ENCODE data around the gene UBB.

UBB gene

GRCh38 chr17:16380640-16381495, at the start of gene UBB:
TSS of gene UBB (plus strand) at chr17:16381091. CDS start at chr17:16381908, 817 bp downstream.
- DNase-seq (ENCODE audit: low read depth) = peak; percentile 98

DNA sequence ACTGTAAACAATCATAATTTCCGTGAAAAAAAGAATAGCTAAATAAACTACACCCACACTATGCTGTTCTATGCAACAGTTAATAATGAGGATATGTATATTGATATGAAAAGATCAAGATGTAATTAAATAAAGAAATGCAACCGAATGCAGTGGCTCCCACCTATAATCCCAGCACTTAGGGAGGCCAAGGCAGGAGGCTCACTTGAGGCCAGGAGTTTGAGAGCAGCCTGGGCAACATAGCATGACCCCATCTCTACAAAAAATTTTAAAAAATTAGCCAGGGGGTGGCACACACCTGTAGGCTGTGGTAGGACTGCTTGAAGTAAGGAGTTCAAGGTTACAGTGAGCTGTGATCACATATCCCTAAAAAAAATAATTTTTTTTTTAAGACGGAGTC, 42.5 kb upstream of the UBB start:
- DNase-seq (ENCODE audit: low read depth) = no peak

DNA sequence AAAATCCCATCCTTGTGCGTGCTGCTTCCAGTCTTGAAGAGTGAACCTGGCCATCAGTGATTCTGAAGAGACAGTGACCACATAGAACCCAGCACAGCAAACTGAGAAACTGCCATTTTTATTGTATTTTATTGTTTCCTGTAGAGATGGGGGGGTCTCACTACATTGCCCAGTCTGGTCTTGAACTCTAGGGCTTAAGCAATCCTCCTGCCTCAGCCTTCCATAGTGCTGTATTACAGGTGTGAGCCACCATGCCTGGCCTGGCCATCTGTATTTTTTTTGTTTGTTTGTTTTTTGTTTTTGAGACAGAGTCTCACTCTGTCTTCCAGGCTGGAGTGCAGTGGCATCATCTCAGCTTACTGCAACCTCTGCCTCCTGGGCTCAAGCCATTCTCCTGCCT, 41.5 kb upstream of the UBB start:
- DNase-seq (ENCODE audit: low read depth) = no peak

DNA sequence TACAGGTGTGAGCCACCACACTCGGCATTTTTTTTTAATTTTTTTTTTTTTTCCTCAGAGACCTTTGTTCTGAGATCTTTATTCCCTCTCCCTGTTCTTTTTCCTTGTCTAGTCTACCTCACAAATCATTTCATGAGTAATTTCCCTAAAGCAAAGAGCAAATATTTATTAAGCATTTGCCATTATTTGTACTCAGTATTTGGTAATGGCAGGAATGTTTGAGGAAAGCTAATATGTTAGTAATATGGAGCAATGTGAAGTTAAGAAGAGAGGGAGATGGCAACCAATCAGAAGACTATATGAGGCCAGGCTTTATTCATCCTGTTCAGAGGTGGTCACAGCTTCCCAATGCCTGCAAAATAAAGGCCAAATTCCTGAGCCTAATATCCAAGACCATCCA, 40.9 kb upstream of the UBB start:
- no peak for DNase-seq (ENCODE audit: low read depth)

DNA sequence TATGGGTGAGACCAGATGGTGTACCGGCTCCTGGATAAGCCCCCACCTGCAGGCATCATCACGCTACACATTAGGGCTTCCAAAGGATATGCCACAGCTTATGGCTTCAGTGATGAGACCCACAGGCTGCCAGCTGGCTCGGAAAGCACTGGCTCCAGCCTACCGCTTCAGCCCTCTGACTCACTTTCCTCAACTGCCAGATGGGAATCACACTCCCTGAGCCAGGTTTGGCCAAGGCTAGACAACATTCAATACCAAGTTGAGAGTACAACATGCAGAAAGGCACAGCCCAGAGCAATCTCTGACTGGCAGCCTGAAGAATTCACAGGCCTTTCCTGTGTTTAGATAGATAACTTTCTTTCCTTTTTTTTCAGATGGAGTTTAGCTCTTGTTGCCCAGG, 37.9 kb upstream of the UBB start:
- no peak for DNase-seq (ENCODE audit: low read depth)

DNA sequence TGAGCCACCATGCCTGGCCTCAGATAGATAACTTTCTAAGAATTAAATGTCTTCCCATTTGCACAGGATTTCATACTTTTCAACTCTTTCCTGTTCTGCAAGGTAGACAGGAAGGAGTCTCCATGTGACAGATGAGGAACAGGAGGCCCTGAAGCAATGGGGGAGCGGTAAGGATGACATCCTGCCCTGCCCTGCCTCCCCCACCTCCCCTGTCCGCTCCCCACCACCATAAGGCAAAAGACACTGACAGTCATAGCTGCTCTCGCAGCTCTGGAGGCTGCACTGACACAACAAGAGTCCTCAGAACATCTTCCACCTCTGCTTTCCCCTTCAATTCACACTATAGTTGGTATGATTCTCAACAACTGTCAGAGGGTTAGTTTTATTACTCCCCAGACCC, 37.3 kb upstream of the UBB start:
- no peak for DNase-seq (ENCODE audit: low read depth)

DNA sequence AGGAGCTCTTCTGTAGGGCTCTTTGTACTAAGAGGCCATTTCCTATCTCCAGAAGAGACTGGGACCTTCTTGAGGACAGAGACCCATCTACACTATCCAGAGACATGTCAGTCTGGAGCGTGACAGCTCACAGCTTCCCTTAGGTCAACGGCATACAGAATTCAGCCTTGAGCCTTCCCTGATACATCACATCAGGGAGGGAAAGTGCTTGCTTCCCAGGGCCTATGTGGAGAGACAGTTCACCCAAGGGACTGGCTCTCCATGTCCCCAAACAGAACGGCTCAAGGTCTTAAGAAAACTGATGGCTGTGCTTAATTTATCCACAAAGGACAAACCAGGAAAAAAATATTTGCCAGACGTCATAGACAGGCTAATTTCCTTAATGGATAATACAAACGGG, 35.3 kb upstream of the UBB start:
- DNase-seq (ENCODE audit: low read depth) = no peak

DNA sequence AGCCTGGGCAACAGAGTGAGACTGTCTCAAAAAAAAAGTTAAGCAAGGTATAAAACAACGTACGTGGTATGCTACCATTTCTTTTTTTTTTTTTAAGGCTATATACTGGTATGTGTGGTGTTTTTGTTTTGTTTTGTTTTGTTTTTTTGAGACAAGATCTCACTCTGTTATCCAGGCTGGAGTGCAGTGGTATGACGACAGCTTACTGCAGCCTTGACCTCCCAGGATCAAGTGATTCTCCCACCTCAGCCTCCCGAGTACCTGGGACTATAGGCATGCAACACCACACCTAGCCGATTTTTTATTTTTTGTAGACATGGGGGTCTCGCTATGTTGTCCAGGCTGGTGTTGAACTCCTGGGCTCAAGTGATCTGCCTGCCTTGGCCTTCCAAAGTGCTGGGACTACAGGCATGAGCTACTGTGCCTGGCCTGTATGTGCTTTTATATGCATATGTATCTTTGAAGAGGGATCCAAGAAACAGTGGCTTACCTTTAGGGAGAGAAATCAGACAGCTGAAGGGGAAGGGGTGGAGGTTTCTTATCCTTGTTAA, 34.1 kb upstream of the UBB start:
- DNase-seq (ENCODE audit: low read depth) = no peak

- no peak for DNase-seq (ENCODE audit: low read depth)
These were observed 32.3 kb upstream of the UBB start for GRCh38 chr17:16348586-16348985.

- no peak for DNase-seq (ENCODE audit: low read depth)
These were observed 31.5 kb upstream of the UBB start for GRCh38 chr17:16349431-16349830.

DNA sequence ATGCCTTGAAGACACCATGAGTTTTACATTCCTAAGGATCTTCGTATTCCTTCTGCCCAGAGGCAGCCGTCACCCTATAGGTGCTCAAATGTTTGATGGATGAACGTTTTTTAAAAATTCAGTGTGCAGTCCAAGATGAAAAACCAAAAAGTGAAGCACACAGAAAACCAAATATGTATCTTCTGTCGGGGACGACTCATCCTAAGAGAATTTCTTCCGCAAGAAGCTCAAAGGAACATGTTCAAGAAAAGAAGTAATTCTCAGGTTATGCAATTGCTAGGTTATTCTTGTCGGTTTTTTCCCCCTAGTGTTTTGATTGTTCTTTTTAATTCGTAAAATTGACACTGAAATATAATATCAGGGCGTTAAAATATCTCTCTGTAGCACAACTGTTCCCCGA, 29.1 kb upstream of the UBB start:
- DNase-seq (ENCODE audit: low read depth) = no peak

DNA sequence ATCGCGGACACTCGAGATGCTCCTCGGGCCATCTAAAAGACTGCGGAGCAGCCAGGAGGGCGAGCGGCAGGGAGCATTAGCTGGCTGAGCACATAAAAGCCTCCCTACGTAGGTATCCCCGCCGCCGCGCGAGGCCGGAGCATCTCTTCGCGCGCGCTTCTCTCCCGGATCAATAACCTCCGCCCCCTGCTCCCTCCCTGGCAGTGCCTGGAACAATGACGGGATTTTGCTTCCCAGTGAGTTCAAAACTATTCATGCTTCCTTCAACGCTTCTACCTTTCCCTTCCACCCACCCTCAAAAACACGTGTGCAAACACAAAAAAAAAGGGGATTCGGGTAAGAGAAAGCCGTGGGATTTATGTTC, 28.6 kb upstream of the UBB start:
- no peak for DNase-seq (ENCODE audit: low read depth)

DNA sequence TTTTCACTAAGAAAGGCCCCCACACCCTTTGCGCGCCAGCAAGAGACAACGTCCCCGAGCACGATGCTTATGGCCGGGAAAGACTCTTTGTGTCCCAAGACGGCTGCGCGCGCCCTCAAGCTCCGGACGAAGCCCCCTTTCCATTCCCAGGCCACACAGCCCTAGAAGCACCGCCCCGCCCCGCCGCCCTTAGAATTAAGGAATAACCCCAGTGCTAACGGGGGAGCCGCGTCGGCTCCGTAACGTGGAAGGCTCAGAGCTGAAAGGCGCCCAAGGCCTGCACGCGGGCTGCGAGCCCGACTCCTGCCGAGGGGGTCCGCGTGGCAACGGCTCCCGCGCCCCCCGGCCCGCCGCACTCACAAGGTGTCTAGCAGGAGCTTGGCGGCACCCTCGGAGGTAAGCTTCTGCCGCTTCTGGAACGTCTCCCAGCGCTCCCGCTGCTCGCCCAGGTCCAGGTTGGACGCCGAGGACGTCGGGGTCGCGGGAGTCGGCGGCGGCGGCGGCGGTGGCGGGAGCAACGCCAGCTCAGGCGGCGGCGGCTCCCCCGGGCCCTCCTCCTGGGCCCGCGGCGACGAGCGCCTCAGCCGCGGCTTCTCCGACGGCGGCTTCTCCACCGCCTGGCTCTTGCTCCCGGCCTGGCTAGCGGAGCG, 28.1 kb upstream of the UBB start:
- DNase-seq (ENCODE audit: low read depth) = no peak

- DNase-seq (ENCODE audit: low read depth) = peak; percentile 27
These were observed 27.3 kb upstream of the UBB start, which contains the start of gene CENPV for GRCh38 chr17:16353317-16354174. TSS of gene CENPV (minus strand) at chr17:16353469. CDS start at chr17:16353436, 33 bp downstream.

DNA sequence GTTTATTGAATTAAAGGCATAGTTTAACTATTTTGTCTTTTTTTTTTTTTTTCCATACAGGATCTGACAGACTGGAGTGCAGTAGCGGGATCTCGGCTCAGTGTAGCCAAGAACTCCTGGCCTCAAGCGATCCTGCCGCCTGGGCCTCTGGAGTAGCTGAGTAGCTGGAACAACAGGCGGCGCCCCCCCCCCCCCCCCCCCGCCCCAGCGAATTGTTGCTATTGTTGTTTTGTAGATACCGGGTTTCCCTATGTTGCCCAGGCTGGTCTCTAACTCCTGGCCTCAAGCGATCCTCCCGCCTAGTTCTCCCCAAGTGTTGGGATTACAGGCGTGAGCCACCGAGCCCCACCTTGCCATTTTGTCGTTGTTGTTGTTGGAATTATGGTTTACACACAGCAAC, 26.3 kb upstream of the UBB start:
- DNase-seq (ENCODE audit: low read depth) = no peak

DNA sequence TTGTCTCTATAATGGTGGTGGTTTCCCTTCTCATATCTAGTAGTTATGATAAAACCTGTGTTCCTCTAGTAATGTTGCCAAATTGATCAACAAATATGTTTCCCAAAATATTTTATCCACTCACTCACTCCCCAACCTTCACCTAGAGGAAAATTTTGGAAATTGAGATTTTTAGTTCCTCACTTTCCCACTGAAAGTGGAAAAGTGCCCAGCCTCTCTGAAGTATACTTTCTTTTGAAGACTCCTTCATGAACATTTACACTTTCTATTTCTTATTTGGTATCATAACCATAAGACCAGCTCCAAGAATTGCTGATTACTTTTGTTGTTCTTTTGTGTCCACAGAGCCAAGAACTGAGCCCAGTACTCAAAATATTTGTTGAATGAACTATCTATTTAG, 22.5 kb upstream of the UBB start:
- no peak for DNase-seq (ENCODE audit: low read depth)

DNA sequence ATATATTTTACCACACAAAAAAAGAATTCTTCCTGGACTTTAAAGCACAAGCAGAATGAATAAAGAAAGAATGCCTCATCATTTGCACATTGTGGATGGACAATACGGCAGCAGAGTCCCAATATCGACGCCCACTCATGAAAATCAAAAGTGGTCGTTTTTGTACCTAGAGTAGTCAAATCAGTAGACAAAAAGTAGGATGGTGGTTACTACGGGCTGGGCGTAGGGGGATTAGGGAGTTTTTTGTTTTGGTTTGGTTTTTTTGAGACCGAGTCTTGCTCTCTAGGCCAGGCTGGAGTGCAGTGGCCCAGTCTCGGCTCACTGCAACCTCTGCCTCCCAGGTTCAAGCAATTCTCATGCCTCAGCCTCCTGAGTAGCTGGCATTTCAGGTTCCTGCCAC, 19.0 kb upstream of the UBB start:
- no peak for DNase-seq (ENCODE audit: low read depth)

DNA sequence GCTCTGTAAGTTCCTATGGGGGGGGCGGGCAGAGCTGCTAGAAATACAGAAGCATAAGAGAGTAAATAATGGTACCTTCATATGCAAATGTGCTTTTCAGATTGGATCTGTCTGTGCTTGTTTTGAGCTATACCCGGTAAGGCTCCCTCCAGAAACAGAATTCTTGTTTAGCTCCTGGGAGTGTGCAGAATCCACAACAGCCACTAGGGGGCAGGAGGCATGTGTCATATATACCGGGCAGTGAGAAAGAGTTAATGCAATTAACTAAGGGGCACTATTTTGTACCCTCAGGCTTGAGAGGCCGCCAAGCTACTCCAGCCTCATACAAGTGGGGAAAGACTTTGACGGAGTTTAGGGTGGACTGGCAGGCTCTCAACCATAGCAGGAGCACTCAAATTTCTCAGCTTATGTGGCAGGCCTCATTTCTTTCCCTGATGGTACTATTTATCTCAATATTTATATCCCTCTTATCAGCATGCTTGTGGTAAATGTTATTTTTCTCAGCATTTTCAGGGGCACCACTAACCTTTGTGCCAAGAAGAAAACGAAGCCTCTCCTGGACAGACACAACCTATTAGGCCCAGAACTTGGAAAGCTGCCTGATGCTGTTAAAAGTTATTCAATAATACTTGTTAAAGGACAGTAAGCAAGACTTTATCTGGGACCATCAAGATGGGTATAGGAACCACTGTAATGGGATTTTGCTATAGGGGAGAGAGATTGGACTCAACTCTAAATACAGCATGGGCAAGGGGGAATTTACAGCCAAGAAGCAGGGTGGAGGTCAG, 16.9 kb upstream of the UBB start:
- DNase-seq (ENCODE audit: low read depth) = no peak

GRCh38 chr17:16364625-16365024, 16.3 kb upstream of the UBB start:
- no peak for DNase-seq (ENCODE audit: low read depth)

- DNase-seq (ENCODE audit: low read depth) = no peak
These were observed 9.1 kb upstream of the UBB start for GRCh38 chr17:16371742-16372141.

- no peak for DNase-seq (ENCODE audit: low read depth)
These were observed 6.5 kb upstream of the UBB start for GRCh38 chr17:16374146-16374938.

Measured in CMK (cell line).